ENCODE measurements around the gene CD6. TPM values are rescaled to one million over a fixed set of nuclear protein-coding genes. Genes with fewer than 3 reads are reported as not detected.

Gene CD6
- total and polyA plus RNA-seq, 7 donors, result under 0.01 to 14.1 (median 0.98) TPM; not detected in 1

- intact Hi-C loops (cut with DNase I), result loop anchor here (2.0 kb wide), 1 partner anchor 37 kb away; the partner anchor contains the start of gene TMEM109
- peak overlapping the region; percentile 79 to 87 (median 82) for H3K27ac ChIP-seq
- H3K4me1 ChIP-seq, result peaks cover 0 to 31% (median 25%) of the 10 kb centered on the region in 4 donors
- H3K36me3 ChIP-seq, result peaks cover 0 to 2% (median 0%) of the 10 kb centered on the region in 4 donors
- no peaks in the 10 kb centered on the region for H3K27me3 ChIP-seq
- H3K9me3 ChIP-seq, result no peaks in the 10 kb centered on the region
- peak overlapping the region; percentile 39 to 59 (median 54) for H3K4me3 ChIP-seq
- WGBS, 2 donors, result 14 to 34% methylated on average over 8 of the region's 8 CpGs
- TF ChIP-seq EP300 (IDR thresholded peaks at IDR 0.05), result no peak
- TF ChIP-seq POLR2AphosphoS5 (IDR thresholded peaks at IDR 0.05), result no peak
- TF ChIP-seq, protein P1, sequence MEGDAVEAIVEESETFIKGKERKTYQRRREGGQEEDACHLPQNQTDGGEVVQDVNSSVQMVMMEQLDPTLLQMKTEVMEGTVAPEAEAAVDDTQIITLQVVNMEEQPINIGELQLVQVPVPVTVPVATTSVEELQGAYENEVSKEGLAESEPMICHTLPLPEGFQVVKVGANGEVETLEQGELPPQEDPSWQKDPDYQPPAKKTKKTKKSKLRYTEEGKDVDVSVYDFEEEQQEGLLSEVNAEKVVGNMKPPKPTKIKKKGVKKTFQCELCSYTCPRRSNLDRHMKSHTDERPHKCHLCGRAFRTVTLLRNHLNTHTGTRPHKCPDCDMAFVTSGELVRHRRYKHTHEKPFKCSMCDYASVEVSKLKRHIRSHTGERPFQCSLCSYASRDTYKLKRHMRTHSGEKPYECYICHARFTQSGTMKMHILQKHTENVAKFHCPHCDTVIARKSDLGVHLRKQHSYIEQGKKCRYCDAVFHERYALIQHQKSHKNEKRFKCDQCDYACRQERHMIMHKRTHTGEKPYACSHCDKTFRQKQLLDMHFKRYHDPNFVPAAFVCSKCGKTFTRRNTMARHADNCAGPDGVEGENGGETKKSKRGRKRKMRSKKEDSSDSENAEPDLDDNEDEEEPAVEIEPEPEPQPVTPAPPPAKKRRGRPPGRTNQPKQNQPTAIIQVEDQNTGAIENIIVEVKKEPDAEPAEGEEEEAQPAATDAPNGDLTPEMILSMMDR (IDR thresholded peaks at IDR 0.05), result no peak
- TF ChIP-seq POLR2A (IDR thresholded peaks at IDR 0.05), result no peak
- no peak for DNase-seq
These were observed 19.9 kb upstream of the CD6 start for GRCh38 chr11:60951606-60951903.

- Histone ChIP-seq H3K27me3 (no peaks in the 10 kb centered on the region), H3K4me1 (peaks cover 0 to 31% (median 25%) of the 10 kb centered on the region in 4 donors), H3K27ac (peak within 1 kb of the TSS; percentile 79 to 87 (median 82)), H3K9me3 (no peaks in the 10 kb centered on the region), H3K36me3 (no peaks in the 10 kb centered on the region), H3K4me3 (peak within 1 kb of the TSS; percentile 39 to 59 (median 54))
- DNase-seq, result peak; percentile 87
- WGBS, 2 donors, result 14 to 22% methylated on average over 23 of the region's 23 CpGs
- TF ChIP-seq POLR2AphosphoS5 (IDR thresholded peaks at IDR 0.05) (peak in 2 of 4 donors; percentile 36 to 49), POLR2A (IDR thresholded peaks at IDR 0.05) (no peak)
- intact Hi-C loops (cut with DNase I), result loop anchor here (2.0 kb wide), 1 partner anchor 37 kb away; the partner anchor contains the start of gene TMEM109
These were observed 19.4 kb upstream of the CD6 start, which contains the start of gene SLC15A3 for GRCh38 chr11:60951904-60952741. Gene SLC15A3 (minus strand): TSS chr11:60952176. CDS start chr11:60951551, 625 bp downstream.

DNA sequence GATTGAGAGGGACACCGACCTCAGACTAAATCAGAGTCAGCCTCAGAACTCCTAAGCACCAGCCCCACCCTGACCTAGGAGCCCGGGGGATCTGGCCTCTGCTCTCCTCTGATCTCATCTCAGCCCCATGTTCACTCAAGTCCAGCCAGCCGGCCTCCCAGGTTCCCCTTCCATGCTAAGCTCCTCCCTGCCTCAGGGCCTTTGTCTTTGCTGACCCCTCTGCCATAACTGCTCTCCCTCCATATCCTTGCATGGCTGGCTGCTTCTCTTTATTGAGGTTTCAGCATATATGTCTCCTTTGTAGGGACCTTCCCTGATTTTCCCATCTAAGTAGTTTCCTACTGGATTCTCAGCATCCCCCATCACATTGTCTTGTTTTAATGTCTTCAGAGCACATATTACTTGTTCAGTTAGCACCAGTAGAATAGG, 18.7 kb upstream of the CD6 start:
- TF ChIP-seq POLR2AphosphoS5 (IDR thresholded peaks at IDR 0.05) (no peak), EP300 (IDR thresholded peaks at IDR 0.05) (no peak), POLR2A (IDR thresholded peaks at IDR 0.05) (no peak)
- TF ChIP-seq, protein P1 (IDR thresholded peaks at IDR 0.05), result no peak
- no peak for DNase-seq
- WGBS, 2 donors, result 30 to 36% methylated on average over 3 of the region's 3 CpGs
- Histone ChIP-seq H3K36me3 (no peaks in the 10 kb centered on the region), H3K9me3 (no peaks in the 10 kb centered on the region), H3K27ac (peak overlapping the region; percentile 79 to 87 (median 82)), H3K4me1 (peaks cover 0 to 29% (median 24%) of the 10 kb centered on the region in 4 donors), H3K27me3 (no peaks in the 10 kb centered on the region), H3K4me3 (peak overlapping the region in 3 of 4 donors; percentile 51 to 59 (median 57))
- intact Hi-C loops (cut with DNase I), result no loop called here

DNA sequence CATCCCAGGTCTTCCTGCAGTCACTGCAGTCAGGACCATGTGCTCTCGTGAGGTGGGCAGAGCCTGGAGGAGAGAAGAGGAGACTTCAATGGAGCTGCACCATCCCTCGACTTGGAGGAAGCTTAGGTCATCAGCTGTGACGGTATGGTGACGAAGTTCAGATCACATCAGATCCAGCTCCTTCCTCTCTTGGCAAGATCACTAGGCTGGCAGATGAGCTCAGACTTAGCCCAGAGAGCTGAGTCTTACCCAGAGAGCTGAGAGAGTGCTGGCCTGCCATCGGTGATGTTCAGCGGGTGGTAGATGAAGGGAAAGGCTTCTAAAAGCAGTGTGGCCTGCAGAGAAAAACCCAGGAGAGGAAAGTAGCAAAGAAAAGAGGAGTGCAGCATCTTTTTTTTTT, 17.7 kb upstream of the CD6 start:
- H3K4me3 ChIP-seq, result no peak overlapping the region
- H3K36me3 ChIP-seq, result no peaks in the 10 kb centered on the region
- peak overlapping the region in 2 of 4 donors; percentile 79 to 87 for H3K27ac ChIP-seq
- 79 to 84% methylated on average over 6 of the region's 6 CpGs for WGBS, 2 donors
- peaks cover 0 to 24% (median 21%) of the 10 kb centered on the region in 4 donors for H3K4me1 ChIP-seq
- no peak for DNase-seq
- H3K9me3 ChIP-seq, result no peaks in the 10 kb centered on the region
- intact Hi-C loops (cut with DNase I), result no loop called here
- TF ChIP-seq EP300 (IDR thresholded peaks at IDR 0.05) (no peak), POLR2A (IDR thresholded peaks at IDR 0.05) (no peak), POLR2AphosphoS5 (IDR thresholded peaks at IDR 0.05) (no peak)
- TF ChIP-seq, protein P1 (IDR thresholded peaks at IDR 0.05), result no peak
- no peaks in the 10 kb centered on the region for H3K27me3 ChIP-seq

DNA sequence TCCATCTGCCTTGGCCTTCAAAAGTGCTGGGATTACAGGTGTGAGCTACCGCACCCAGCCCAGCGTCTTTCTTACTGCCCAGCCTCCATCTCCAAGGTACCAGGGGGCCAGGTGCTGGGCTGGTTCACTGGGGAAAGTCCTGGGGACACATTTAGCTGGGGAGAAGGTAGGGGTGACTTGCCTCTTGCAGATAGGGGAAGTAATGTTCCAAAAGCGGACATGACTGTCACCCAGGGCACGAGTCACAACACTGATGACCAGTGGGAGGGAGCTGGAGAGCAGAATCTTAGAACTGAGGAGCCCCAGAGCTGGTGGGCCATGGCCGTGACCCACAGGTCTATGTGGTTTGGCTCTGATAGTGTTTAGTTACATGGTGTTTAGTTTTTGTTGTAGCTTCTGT, 17.1 kb upstream of the CD6 start:
- TF ChIP-seq EP300 (IDR thresholded peaks at IDR 0.05) (no peak), POLR2A (IDR thresholded peaks at IDR 0.05) (no peak), POLR2AphosphoS5 (IDR thresholded peaks at IDR 0.05) (no peak)
- TF ChIP-seq, protein P1 (IDR thresholded peaks at IDR 0.05), result no peak
- intact Hi-C loops (cut with DNase I), result no loop called here
- Histone ChIP-seq H3K27ac (no peak overlapping the region), H3K9me3 (no peaks in the 10 kb centered on the region), H3K27me3 (no peaks in the 10 kb centered on the region), H3K4me1 (peaks cover 0 to 24% (median 20%) of the 10 kb centered on the region in 4 donors), H3K36me3 (no peaks in the 10 kb centered on the region), H3K4me3 (no peak overlapping the region)
- no peak for DNase-seq
- 77 to 81% methylated on average over 5 of the region's 5 CpGs for WGBS, 2 donors
